Trophoblast cell (in vitro differentiated cells and primary cell): Measurements from ENCODE around the gene SLC1A4.
"Not testable (repeated sequence)": the region's sequence is repeated elsewhere in the genome, so short reads cannot be mapped to it uniquely, and the experiment has no call there.

ENCODE experiments used
- DNase-seq, 2 donors: peaks; one replicate each; pipeline ENCODE4 v3.0.0-alpha.2; 2016
- H2AFZ ChIP-seq: 2 replicates; pipeline ENCODE4 v1.6.1; 2013; ENCODE audit warnings: low read length, moderate library complexity, mild to moderate bottlenecking; ENCODE audit not compliant: insufficient read depth, poor library complexity
- H2AK5ac ChIP-seq: 2 replicates; pipeline ENCODE4 v1.6.1; 2013; ENCODE audit warnings: mild to moderate bottlenecking, low read length
- H2BK120ac ChIP-seq: 2 replicates; pipeline ENCODE4 v1.6.1; 2013; ENCODE audit warnings: low read length, mild to moderate bottlenecking, moderate library complexity; ENCODE audit not compliant: insufficient read depth, poor library complexity
- H2BK12ac ChIP-seq: 2 replicates; pipeline ENCODE4 v1.6.1; 2013; ENCODE audit warnings: mild to moderate bottlenecking, low read length, moderate library complexity
- H2BK5ac ChIP-seq: 2 replicates; pipeline ENCODE4 v1.6.1; 2013; ENCODE audit warnings: low read length, low read depth, moderate library complexity, mild to moderate bottlenecking; ENCODE audit not compliant: poor library complexity
- H3K14ac ChIP-seq: 2 replicates; pipeline ENCODE4 v1.6.1; 2013; ENCODE audit warnings: mild to moderate bottlenecking, low read length
- H3K18ac ChIP-seq: 2 replicates; pipeline ENCODE4 v1.6.1; 2013; ENCODE audit warnings: mild to moderate bottlenecking, low read length
- H3K23ac ChIP-seq: 2 replicates; pipeline ENCODE4 v1.6.1; 2013; ENCODE audit warnings: low read length
- H3K27ac ChIP-seq: 2 replicates; pipeline ENCODE4 v1.5.1; 2013; ENCODE audit warnings: low read depth, mild to moderate bottlenecking, inconsistent platforms, low read length, moderate library complexity
- H3K27me3 ChIP-seq: 2 replicates; pipeline ENCODE4 v1.6.1; 2013; ENCODE audit warnings: inconsistent platforms, mild to moderate bottlenecking, low read length, moderate library complexity; ENCODE audit not compliant: insufficient read depth
- H3K36me3 ChIP-seq, 2 experiments: 1 replicate in 1 of 2; 2 replicates in 1 of 2; pipeline ENCODE4 v1.6.1; 2013; ENCODE audit warnings: low read length in 2 of 2, mild to moderate bottlenecking in 2 of 2, moderate library complexity in 1 of 2; ENCODE audit not compliant: insufficient read depth in 2 of 2, control insufficient read depth in 1 of 2
- H3K4ac ChIP-seq: 2 replicates; pipeline ENCODE4 v1.6.1; 2013; ENCODE audit warnings: low read depth, mild to moderate bottlenecking, low read length, moderate library complexity
- H3K4me1 ChIP-seq, 2 experiments: 1 replicate in 1 of 2; 2 replicates in 1 of 2; pipeline ENCODE4 v1.6.1; 2013; ENCODE audit warnings: low read length in 2 of 2, mild to moderate bottlenecking in 2 of 2, moderate library complexity in 1 of 2; ENCODE audit not compliant: insufficient read depth in 2 of 2, control insufficient read depth in 1 of 2
- H3K4me2 ChIP-seq: 2 replicates; pipeline ENCODE4 v1.6.1; 2013; ENCODE audit warnings: inconsistent platforms, mild to moderate bottlenecking, low read length, moderate library complexity
- H3K4me3 ChIP-seq: 2 replicates; pipeline ENCODE4 v1.5.1; 2013; ENCODE audit warnings: mild to moderate bottlenecking, low read depth, low read length, inconsistent platforms
- H3K79me1 ChIP-seq: one replicate; pipeline ENCODE4 v1.6.1; 2013; ENCODE audit warnings: low read length
- H3K79me2 ChIP-seq: 2 replicates; pipeline ENCODE4 v1.6.1; 2013; ENCODE audit warnings: low read length, mild to moderate bottlenecking; ENCODE audit not compliant: control insufficient read depth, insufficient read depth, poor library complexity
- H3K9ac ChIP-seq: 2 replicates; pipeline ENCODE4 v1.6.1; 2013; ENCODE audit warnings: mild to moderate bottlenecking, low read length
- H3K9me3 ChIP-seq: 2 replicates; pipeline ENCODE4 v1.6.1; 2013; ENCODE audit warnings: low read depth, mild to moderate bottlenecking, control low read depth, inconsistent platforms, low read length; ENCODE audit not compliant: insufficient read depth
- H4K12ac ChIP-seq: 2 replicates; pipeline ENCODE4 v1.6.1; 2013; ENCODE audit warnings: low read depth, mild to moderate bottlenecking, low read length, moderate library complexity
- H4K8ac ChIP-seq: 2 replicates; pipeline ENCODE4 v1.6.1; 2013; ENCODE audit warnings: low read depth, mild to moderate bottlenecking, low read length, moderate library complexity
- H4K91ac ChIP-seq: one replicate; pipeline ENCODE4 v1.6.1; 2013; ENCODE audit warnings: low read depth, mild to moderate bottlenecking, low read length, moderate library complexity
- WGBS: extraction: QIAGEN DNeasy Blood & Tissue Kit; methylation state at CpG from one replicate; pipeline ENCODE4 v1.1.7; 2013; ENCODE audit warnings: missing lambda C conversion rate; ENCODE audit not compliant: insufficient read length, insufficient coverage; ENCODE audit errors: extremely low coverage; 5-methylcytosine and 5-hydroxymethylcytosine counted together

Gene SLC1A4

DNA sequence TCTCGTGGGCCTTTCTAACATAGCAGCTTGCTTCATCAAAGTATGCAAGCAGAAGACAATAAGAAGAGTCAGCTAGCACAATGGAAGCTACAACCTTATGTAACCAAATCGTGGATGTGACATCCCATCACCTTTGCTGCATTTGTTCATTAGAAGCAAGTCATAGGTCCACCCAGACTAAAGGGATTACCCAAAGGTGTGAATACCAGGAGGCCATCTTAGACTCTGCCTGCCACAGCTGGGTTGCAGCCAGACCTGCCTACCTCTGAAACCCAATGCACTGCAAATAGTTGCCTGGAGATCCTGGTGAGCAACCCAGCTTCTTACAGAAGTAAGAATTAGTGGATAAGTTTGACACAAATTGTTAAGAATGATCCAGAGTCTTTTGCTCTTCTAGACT is 10.6 kb downstream of the SLC1A4 start:
- H2AK5ac ChIP-seq = no peak overlapping the region
- H3K9me3 ChIP-seq = no peaks in the 10 kb centered on the region
- H2AFZ ChIP-seq = no peak overlapping the region
- H3K27me3 ChIP-seq = no peaks in the 10 kb centered on the region
- no peak overlapping the region for H4K8ac ChIP-seq
- no peak overlapping the region for H3K18ac ChIP-seq
- no peak overlapping the region for H2BK12ac ChIP-seq
- no peak overlapping the region for H3K23ac ChIP-seq
- no peak overlapping the region for H2BK120ac ChIP-seq
- no CpG with 5 or more reads among the region's 2 CpGs for WGBS
- no peak overlapping the region for H2BK5ac ChIP-seq
- no peak overlapping the region for H4K91ac ChIP-seq
- no peaks in the 10 kb centered on the region for H3K4me1 ChIP-seq
- no peak for DNase-seq
- no peaks in the 10 kb centered on the region for H3K36me3 ChIP-seq
- H3K4me2 ChIP-seq = no peak overlapping the region
- H3K79me1 ChIP-seq = no peaks in the 10 kb centered on the region
- no peak overlapping the region for H3K14ac ChIP-seq
- H3K4me3 ChIP-seq = no peak overlapping the region
- no peak overlapping the region for H3K4ac ChIP-seq
- no peak overlapping the region for H3K27ac ChIP-seq
- H3K79me2 ChIP-seq = no peaks in the 10 kb centered on the region
- no peak overlapping the region for H4K12ac ChIP-seq
- H3K9ac ChIP-seq = no peak overlapping the region

DNA sequence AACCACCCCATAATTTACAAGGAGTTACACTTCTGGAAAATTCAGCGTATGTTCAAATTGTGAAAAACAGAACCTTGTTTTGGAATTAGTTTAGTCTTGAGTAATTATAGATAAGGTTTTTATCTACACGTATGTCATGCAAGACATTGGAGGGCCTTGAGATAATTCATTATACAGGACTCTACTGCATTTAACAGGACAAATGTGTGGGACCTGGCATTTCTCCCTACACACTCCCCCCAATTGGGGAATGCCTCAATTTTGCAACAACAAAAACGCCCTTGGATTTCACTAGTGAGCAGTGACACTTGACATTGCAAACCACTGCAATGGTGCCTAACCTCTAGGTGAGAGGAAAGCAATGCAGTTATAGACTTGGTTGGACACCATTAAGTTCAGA is 11.4 kb downstream of the SLC1A4 start:
- Histone ChIP-seq H3K4ac (no peak overlapping the region), H3K9me3 (no peaks in the 10 kb centered on the region)

DNA sequence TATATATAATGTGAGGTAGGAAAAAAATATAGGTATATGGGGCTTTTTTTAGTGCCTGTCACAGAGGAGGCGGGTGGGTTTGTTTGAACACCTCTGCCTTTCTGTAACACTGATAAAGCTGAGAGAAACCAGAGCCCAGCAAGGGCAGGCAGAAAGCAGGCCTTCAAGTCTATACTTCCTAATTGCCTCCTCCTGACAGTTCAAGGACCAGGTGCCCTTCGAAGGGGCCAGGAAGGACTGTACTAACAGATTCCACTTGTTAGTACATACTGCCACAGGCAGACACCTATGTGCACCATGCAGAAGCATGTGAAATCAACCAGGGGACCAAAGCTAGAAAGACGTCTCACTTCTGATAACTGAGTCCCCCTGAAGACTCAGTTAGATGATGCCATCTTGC is 13.8 kb downstream of the SLC1A4 start:
- H3K79me1 ChIP-seq = no peaks in the 10 kb centered on the region
- WGBS = no CpG with 5 or more reads among the region's 3 CpGs
- no peak for DNase-seq

More for the DNA sequence above, 11.4 kb downstream of the SLC1A4 start:
- Histone ChIP-seq H3K4me2 (no peak overlapping the region), H4K8ac (no peak overlapping the region), H2AK5ac (no peak overlapping the region), H3K4me3 (no peak overlapping the region), H2BK12ac (no peak overlapping the region), H4K91ac (no peak overlapping the region), H3K9ac (no peak overlapping the region), H3K23ac (no peak overlapping the region), H3K27ac (no peak overlapping the region), H2BK120ac (no peak overlapping the region), H3K14ac (no peak overlapping the region), H3K18ac (no peak overlapping the region), H2BK5ac (no peak overlapping the region), H3K79me2 (no peaks in the 10 kb centered on the region), H3K79me1 (no peaks in the 10 kb centered on the region), H3K27me3 (no peaks in the 10 kb centered on the region), H3K36me3 (no peaks in the 10 kb centered on the region), H2AFZ (no peak overlapping the region), H4K12ac (no peak overlapping the region), H3K4me1 (no peaks in the 10 kb centered on the region)
- WGBS = no CpG with 5 or more reads among the region's 3 CpGs
- DNase-seq = no peak

DNA sequence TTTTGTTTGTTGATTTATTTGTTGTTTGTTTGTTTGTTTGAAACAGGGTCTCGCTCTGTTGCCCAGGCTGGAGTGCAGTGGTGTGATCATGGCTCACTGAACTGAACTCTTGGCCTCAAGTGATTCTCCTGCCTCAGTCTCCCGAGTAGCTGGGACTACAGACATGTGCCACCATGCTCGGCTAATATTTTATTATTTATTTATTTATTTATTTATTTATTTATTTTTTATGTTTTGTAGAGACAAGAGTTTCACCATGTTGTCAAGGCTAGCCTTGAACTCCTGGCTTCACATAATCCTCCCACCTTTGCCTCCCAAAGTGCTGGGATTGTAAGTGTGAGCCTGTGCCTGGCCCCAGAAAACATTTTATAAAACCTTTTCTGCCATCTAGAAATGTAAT is 15.0 kb downstream of the SLC1A4 start:
- not testable (repeated sequence) for H2BK12ac ChIP-seq, DNase-seq
- no CpG with 5 or more reads among the region's 3 CpGs for WGBS

More for the DNA sequence above, 13.8 kb downstream of the SLC1A4 start:
- no peak overlapping the region for H4K91ac ChIP-seq
- no peak overlapping the region for H3K9ac ChIP-seq
- no peak overlapping the region for H3K14ac ChIP-seq
- H3K4me3 ChIP-seq = no peak overlapping the region
- H2AFZ ChIP-seq = no peak overlapping the region
- no peak overlapping the region for H2BK5ac ChIP-seq
- no peaks in the 10 kb centered on the region for H3K4me1 ChIP-seq
- H3K4me2 ChIP-seq = no peak overlapping the region
- H2AK5ac ChIP-seq = no peak overlapping the region
- no peaks in the 10 kb centered on the region for H3K36me3 ChIP-seq
- H3K23ac ChIP-seq = no peak overlapping the region
- H3K18ac ChIP-seq = no peak overlapping the region
- H2BK120ac ChIP-seq = no peak overlapping the region
- H4K12ac ChIP-seq = no peak overlapping the region
- H3K79me2 ChIP-seq = no peaks in the 10 kb centered on the region
- H4K8ac ChIP-seq = no peak overlapping the region
- H3K9me3 ChIP-seq = no peaks in the 10 kb centered on the region
- H3K4ac ChIP-seq = no peak overlapping the region
- no peaks in the 10 kb centered on the region for H3K27me3 ChIP-seq
- no peak overlapping the region for H3K27ac ChIP-seq
- no peak overlapping the region for H2BK12ac ChIP-seq

More for the DNA sequence above, 15.0 kb downstream of the SLC1A4 start:
- H3K27me3 ChIP-seq, H3K79me1 ChIP-seq, H3K79me2 ChIP-seq, H3K4me2 ChIP-seq, H4K8ac ChIP-seq, H3K36me3 ChIP-seq, H3K27ac ChIP-seq, H3K4me1 ChIP-seq, H4K91ac ChIP-seq, H2AK5ac ChIP-seq, H3K4me3 ChIP-seq, H3K18ac ChIP-seq, H3K23ac ChIP-seq, H2BK120ac ChIP-seq, H3K14ac ChIP-seq, H3K9me3 ChIP-seq, H4K12ac ChIP-seq, H2BK5ac ChIP-seq, H2AFZ ChIP-seq, H3K4ac ChIP-seq, H3K9ac ChIP-seq: not testable (repeated sequence)
